Fibroblast of skin of right biceps (primary cell): ENCODE measurements around the gene ANKRD34A.

Experiments used
- DNase-seq: peaks from one replicate; pipeline ENCODE4 v3.0.0-alpha.2; 2013

Gene ANKRD34A

GRCh38 chr1:145965119-145965744, 857 bp upstream of the ANKRD34A start:
- DNase-seq = no peak

GRCh38 chr1:145963265-145964019, 933 bp downstream of the ANKRD34A start:
- peak; percentile 83 for DNase-seq

GRCh38 chr1:145962157-145963102, 1.9 kb downstream of the ANKRD34A start:
- peak; percentile 49 for DNase-seq

- DNase-seq = peak; percentile 44
Measured at GRCh38 chr1:145961425-145962156, 2.8 kb downstream of the ANKRD34A start.

GRCh38 chr1:145961109-145961424, 3.3 kb downstream of the ANKRD34A start:
- no peak for DNase-seq

GRCh38 chr1:145960468-145961108, 3.8 kb downstream of the ANKRD34A start:
- DNase-seq = peak; percentile 65

- DNase-seq = no peak
Measured at GRCh38 chr1:145959957-145960467, 4.4 kb downstream of the ANKRD34A start.

- no peak for DNase-seq
Measured at GRCh38 chr1:145959333-145959732, 5.0 kb downstream of the ANKRD34A start.

GRCh38 chr1:145958734-145959133, 5.6 kb downstream of the ANKRD34A start:
- DNase-seq = no peak

- peak; percentile 97 for DNase-seq
Measured at GRCh38 chr1:145957443-145958319, 6.7 kb downstream of the ANKRD34A start, which contains the start of gene LIX1L. TSS of gene LIX1L (minus strand) at chr1:145958017. CDS start at chr1:145957927, 90 bp downstream.

GRCh38 chr1:145956781-145957442, 7.5 kb downstream of the ANKRD34A start:
- peak; percentile 46 for DNase-seq

- DNase-seq = no peak
Measured at GRCh38 chr1:145956361-145956760, 8.0 kb downstream of the ANKRD34A start.

- DNase-seq = no peak
Measured at GRCh38 chr1:145955436-145955835, 8.9 kb downstream of the ANKRD34A start.

- no peak for DNase-seq
Measured at GRCh38 chr1:145953861-145954260, 10.5 kb downstream of the ANKRD34A start.

GRCh38 chr1:145952903-145953302, 11.5 kb downstream of the ANKRD34A start:
- no peak for DNase-seq

- no peak for DNase-seq
Measured at GRCh38 chr1:145951526-145951925, 12.8 kb downstream of the ANKRD34A start.

- no peak for DNase-seq
Measured at GRCh38 chr1:145949219-145949618, 15.2 kb downstream of the ANKRD34A start.

GRCh38 chr1:145947551-145947950, 16.8 kb downstream of the ANKRD34A start:
- DNase-seq = no peak

- DNase-seq = no peak
Measured at GRCh38 chr1:145946477-145946986, 17.8 kb downstream of the ANKRD34A start.

- DNase-seq = no peak
Measured at GRCh38 chr1:145944532-145944931, 19.8 kb downstream of the ANKRD34A start.
